ENCODE data around the gene MFGE8.

Gene MFGE8

DNA sequence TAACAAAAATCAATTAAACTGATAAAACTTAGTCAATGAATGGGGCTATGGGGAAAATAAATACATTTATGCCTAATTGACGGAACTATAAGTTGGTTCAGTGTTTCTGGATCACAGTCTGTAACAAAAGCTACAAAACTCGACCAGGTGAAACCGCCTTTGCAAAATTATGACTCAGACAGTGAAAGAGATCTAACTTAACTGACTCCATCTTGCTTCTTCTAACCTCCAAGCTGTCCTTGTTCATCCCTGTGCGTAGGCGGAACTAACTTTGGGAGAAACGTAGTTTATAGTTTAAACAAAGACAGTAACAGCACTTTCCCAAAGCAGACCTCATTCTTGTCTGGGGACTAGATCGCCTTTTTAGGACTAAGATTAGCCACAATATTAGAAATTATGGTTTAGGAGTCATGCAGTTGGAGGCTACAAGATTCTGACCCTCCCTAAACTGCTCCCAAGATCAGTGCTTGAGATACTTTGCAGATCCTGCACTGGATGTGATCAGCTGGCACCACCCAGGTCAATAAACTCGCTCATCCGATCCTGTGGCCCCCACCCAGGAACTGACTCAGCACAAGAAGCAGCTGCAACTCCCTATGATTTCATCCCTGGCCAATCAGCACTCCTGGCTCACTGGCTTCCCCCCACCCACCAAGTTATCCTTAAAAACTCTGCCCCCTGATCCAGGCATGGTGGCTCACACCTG lies 7.2 kb upstream of the MFGE8 start:
- no peaks in the 10 kb centered on the region for H3K27me3 ChIP-seq (ENCODE audit: insufficient read depth, low read depth, severe bottlenecking)
- no peak for DNase-seq
- H3K27ac ChIP-seq = no peak overlapping the region
- no peaks in the 10 kb centered on the region for H3K9me3 ChIP-seq (ENCODE audit: severe bottlenecking)
- TF ChIP-seq, protein P1, sequence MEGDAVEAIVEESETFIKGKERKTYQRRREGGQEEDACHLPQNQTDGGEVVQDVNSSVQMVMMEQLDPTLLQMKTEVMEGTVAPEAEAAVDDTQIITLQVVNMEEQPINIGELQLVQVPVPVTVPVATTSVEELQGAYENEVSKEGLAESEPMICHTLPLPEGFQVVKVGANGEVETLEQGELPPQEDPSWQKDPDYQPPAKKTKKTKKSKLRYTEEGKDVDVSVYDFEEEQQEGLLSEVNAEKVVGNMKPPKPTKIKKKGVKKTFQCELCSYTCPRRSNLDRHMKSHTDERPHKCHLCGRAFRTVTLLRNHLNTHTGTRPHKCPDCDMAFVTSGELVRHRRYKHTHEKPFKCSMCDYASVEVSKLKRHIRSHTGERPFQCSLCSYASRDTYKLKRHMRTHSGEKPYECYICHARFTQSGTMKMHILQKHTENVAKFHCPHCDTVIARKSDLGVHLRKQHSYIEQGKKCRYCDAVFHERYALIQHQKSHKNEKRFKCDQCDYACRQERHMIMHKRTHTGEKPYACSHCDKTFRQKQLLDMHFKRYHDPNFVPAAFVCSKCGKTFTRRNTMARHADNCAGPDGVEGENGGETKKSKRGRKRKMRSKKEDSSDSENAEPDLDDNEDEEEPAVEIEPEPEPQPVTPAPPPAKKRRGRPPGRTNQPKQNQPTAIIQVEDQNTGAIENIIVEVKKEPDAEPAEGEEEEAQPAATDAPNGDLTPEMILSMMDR (IDR thresholded peaks at IDR 0.05; ENCODE audit: low read depth, low read length) = no peak
- no peak overlapping the region for H3K4me3 ChIP-seq (ENCODE audit: low read depth, low read length)
- H3K36me3 ChIP-seq = no peaks in the 10 kb centered on the region

DNA sequence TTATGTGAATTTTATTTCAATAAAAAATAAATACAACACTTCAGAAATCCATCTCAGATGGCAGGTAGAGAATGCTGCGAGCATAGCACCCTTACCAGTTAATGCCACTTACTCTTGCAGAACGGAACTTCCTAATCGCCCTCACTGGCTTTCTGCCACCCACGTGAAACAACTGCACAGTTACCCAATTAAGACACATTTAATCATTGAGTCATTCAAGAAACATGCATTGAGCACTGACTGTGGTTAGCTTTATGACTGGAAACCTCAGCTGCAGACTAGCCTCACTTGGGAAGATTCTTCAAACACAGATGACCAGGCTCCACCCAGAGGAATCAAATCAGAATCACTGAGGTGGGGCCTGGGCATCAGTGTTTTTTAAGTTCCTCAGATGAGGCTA lies 5.6 kb upstream of the MFGE8 start:
- no peaks in the 10 kb centered on the region for H3K27me3 ChIP-seq (ENCODE audit: insufficient read depth, low read depth, severe bottlenecking)

DNA sequence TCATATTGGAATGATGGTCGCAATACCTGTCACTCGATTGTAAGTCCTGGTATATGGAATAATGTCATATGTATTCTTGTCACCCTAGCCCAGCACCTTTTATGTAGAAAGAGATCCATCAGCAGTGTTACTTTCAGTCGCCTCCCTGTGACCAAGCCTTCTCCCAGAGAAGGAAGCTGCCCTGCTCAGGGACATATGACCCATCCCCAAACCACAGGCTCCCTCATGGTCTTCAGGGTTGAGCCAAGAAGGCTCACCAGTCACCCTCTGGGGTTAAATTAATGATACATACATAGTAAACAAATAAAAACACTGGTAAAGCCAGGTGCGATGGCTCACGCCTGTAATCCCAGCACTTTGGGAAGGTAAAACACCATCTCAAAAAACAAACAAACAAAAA lies 4.6 kb upstream of the MFGE8 start:
- TF ChIP-seq, protein P1 (IDR thresholded peaks at IDR 0.05; ENCODE audit: low read depth, low read length) = no peak
- no peaks in the 10 kb centered on the region for H3K27me3 ChIP-seq (ENCODE audit: insufficient read depth, low read depth, severe bottlenecking)
- DNase-seq = no peak
- H3K27ac ChIP-seq = no peak overlapping the region
- H3K4me3 ChIP-seq (ENCODE audit: low read depth, low read length) = no peak overlapping the region
- H3K36me3 ChIP-seq = no peaks in the 10 kb centered on the region
- no peaks in the 10 kb centered on the region for H3K9me3 ChIP-seq (ENCODE audit: severe bottlenecking)

More for the DNA sequence above, 5.6 kb upstream of the MFGE8 start:
- no peak for DNase-seq
- H3K27ac ChIP-seq = no peak overlapping the region
- H3K4me3 ChIP-seq (ENCODE audit: low read depth, low read length) = no peak overlapping the region
- no peaks in the 10 kb centered on the region for H3K9me3 ChIP-seq (ENCODE audit: severe bottlenecking)
- H3K36me3 ChIP-seq = no peaks in the 10 kb centered on the region
- TF ChIP-seq, protein P1 (IDR thresholded peaks at IDR 0.05; ENCODE audit: low read depth, low read length) = no peak

DNA sequence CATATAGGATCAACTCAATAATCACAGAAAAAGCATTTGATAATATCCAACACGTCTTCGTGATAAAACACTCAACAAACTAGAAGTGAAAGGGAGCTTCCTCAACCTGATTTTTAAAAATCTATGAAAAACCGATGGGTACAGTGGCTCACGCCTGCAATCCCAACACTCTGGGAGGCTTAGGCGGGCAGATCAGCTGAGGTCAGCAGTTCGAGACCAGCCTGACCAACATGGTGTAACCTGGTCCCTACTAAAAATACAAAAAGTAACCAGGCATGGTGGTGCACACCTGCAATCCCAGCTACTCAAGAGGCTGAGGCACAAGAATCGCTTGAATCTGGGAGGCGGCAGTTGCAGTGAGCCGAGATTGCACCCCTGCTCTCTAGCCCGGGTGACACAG lies 2.2 kb upstream of the MFGE8 start:
- TF ChIP-seq, protein P1 (IDR thresholded peaks at IDR 0.05; ENCODE audit: low read depth, low read length) = no peak
- peaks cover 3% of the 10 kb centered on the region for H3K36me3 ChIP-seq
- no peak overlapping the region for H3K27ac ChIP-seq
- no peak overlapping the region for H3K4me3 ChIP-seq (ENCODE audit: low read depth, low read length)
- no peaks in the 10 kb centered on the region for H3K27me3 ChIP-seq (ENCODE audit: insufficient read depth, low read depth, severe bottlenecking)
- no peaks in the 10 kb centered on the region for H3K9me3 ChIP-seq (ENCODE audit: severe bottlenecking)
- DNase-seq = no peak

DNA sequence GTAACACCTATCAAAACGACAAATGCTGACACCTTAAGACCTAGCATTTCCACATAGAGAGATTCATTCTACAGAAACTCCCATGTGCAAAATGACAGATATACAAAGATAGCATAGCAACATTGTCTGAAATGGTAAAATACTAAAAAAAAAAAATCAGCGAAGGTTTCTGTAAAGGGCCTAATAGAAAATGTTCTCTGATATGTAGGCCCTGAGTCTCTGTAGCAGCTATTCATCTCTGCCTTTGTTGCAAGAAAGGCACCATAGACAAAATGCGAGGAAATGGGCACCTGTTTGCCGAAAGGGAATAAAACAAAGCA lies 631 bp upstream of the MFGE8 start:
- peaks cover 18% of the 10 kb centered on the region for H3K36me3 ChIP-seq
- H3K4me3 ChIP-seq (ENCODE audit: low read depth, low read length) = peak overlapping the region; percentile 85
- DNase-seq = no peak
- TF ChIP-seq, protein P1 (IDR thresholded peaks at IDR 0.05; ENCODE audit: low read depth, low read length) = no peak
- H3K27me3 ChIP-seq (ENCODE audit: insufficient read depth, low read depth, severe bottlenecking) = no peaks in the 10 kb centered on the region
- no peaks in the 10 kb centered on the region for H3K9me3 ChIP-seq (ENCODE audit: severe bottlenecking)
- peak overlapping the region; percentile 70 for H3K27ac ChIP-seq

DNA sequence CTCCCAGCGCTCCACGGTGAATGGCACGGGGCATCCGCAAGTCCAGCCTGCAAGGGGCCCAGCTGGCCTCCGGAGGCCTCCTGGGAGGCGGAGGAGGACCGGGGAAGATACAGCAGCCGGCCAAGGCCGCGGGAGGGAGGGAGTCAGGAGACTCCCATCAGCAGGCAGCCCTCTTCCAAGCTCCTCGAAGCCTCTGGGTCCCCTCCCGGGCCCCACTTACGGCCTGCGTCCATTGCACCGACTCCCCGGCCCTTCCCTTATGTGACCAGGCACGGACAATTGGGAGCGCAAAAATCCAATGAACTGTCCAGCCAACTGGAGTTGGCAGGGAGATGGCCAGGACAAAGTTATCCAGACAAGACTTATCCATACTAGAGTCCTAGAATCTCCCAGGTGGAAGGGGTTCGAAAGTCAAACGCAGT lies 668 bp downstream of the MFGE8 start:
- H3K36me3 ChIP-seq = peaks cover 26% of the 10 kb centered on the region

More for the DNA sequence above, 668 bp downstream of the MFGE8 start:
- H3K9me3 ChIP-seq (ENCODE audit: severe bottlenecking) = no peaks in the 10 kb centered on the region
- peak overlapping the region; percentile 85 for H3K4me3 ChIP-seq (ENCODE audit: low read depth, low read length)
- peak; percentile 45 for DNase-seq
- no peaks in the 10 kb centered on the region for H3K27me3 ChIP-seq (ENCODE audit: insufficient read depth, low read depth, severe bottlenecking)
- TF ChIP-seq, protein P1 (IDR thresholded peaks at IDR 0.05; ENCODE audit: low read depth, low read length) = no peak
- peak overlapping the region; percentile 70 for H3K27ac ChIP-seq

Data from WERI-Rb-1 (cell line).